CMK (cell line): ENCODE data around the gene WSCD2.

Source experiments
- DNase-seq: peaks from one replicate; pipeline ENCODE4 v3.0.0-alpha.2; 2010; ENCODE audit warnings: low read depth

Gene WSCD2

DNA sequence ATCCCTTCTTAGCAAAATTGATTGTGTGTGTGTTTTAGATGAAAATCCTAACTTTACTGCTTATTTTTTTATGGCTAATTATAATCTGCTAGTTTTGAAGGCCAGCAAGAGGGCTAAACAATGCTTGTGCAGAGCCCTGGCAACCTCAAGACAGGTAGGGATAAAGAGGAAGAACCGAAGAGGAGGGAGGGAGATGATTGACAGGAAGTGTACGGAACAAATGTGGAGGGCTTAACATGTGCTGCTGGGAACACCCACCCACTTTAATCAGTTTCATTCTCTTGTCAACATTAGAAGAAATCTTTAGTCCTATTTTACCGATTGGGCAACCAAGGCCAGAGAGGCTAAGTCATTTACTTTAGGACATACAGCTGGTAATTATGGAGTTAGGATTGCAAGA lies 1.4 kb upstream of the WSCD2 start:
- no peak for DNase-seq

- no peak for DNase-seq
These were observed 669 bp upstream of the WSCD2 start for GRCh38 chr12:108128221-108129016.

DNA sequence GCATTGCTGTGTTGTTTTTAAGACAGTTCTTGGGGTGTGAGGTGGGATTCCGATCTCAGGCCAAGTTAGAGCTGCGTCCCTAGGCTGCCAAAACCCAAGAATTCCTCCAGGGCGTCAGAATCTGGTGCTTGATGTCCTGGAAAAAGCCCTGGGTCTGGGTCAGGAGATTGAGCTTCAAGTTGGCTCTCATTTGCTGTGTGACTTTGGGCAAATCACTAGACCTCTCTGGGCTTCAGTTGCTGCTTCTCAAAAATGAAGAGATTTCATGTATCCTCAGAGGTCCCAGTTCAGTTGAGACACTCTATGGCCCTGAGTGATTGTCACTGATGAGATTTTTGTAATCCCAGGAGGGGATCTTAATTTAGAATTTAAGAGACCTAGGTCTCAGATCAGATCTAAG lies 1.9 kb downstream of the WSCD2 start:
- DNase-seq = no peak

- no peak for DNase-seq
These were observed 2.6 kb downstream of the WSCD2 start for GRCh38 chr12:108131657-108132126.

GRCh38 chr12:108133482-108133881 lies 4.4 kb downstream of the WSCD2 start:
- no peak for DNase-seq

- no peak for DNase-seq
These were observed 5.7 kb downstream of the WSCD2 start for GRCh38 chr12:108134744-108135143.

DNA sequence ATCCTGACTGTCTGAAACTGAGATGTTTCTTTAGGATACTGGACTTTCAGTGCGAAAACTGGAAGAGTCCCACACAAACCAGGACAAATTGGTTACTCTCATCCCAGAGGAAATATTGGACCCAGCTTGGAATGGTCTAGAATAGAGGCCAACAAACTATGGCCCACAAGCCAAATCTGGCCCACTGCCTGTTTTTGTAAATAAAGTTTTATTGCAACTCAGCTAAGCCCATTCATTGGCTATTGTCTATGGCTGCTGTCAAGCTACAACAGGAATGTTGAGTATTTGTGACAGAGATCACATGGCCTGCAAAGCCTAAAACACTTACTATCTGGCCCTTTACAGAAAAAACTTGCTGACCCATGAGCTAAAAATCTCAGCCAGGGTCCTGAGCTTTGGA lies 6.5 kb downstream of the WSCD2 start:
- DNase-seq = no peak

GRCh38 chr12:108136697-108137096 lies 7.6 kb downstream of the WSCD2 start:
- DNase-seq = no peak

DNA sequence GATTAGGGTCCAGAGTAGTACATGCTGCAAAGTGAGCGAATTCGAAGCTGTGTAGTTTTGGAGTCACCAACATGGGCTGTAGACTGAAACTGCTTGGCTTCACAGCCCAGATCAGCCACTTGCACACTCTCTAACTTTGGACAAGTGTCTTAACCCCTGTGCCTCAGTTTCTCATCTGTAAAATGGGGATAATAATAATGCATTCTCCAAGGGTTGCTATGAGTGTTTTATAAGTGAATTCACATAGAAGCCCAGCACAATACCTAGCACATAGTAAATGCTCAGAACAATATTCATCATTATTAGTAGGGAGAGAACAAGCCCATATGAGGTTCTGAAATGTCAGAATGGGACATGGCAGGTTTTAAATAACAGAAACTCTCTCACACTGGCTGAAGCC lies 10.4 kb downstream of the WSCD2 start:
- DNase-seq = no peak

- no peak for DNase-seq
These were observed 11.4 kb downstream of the WSCD2 start for GRCh38 chr12:108140501-108140900.

GRCh38 chr12:108141600-108142130 lies 12.6 kb downstream of the WSCD2 start:
- DNase-seq = no peak

DNA sequence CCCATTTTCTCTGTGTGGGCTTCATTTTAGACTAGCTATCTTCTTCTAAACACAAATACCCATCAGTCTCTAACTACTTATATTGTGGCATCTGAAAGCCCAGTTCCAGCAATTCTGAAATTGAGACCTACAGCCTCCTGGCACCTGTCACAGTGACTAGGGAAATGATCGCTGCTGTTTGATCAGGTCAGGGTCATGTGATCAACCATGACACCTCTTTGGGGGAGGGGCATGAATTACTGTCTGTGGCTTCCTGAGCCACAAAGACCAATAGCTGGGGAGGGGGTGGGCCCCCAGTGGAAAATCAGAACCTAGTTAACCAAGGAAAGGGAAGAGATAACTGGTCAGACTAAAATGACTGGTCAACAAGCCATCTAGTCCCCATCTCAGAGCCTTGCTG lies 14.1 kb downstream of the WSCD2 start:
- DNase-seq = no peak

GRCh38 chr12:108144080-108144479 lies 15.0 kb downstream of the WSCD2 start:
- no peak for DNase-seq

GRCh38 chr12:108145011-108145410 lies 15.9 kb downstream of the WSCD2 start:
- no peak for DNase-seq

- DNase-seq = no peak
These were observed 17.2 kb downstream of the WSCD2 start for GRCh38 chr12:108146035-108146893.

DNA sequence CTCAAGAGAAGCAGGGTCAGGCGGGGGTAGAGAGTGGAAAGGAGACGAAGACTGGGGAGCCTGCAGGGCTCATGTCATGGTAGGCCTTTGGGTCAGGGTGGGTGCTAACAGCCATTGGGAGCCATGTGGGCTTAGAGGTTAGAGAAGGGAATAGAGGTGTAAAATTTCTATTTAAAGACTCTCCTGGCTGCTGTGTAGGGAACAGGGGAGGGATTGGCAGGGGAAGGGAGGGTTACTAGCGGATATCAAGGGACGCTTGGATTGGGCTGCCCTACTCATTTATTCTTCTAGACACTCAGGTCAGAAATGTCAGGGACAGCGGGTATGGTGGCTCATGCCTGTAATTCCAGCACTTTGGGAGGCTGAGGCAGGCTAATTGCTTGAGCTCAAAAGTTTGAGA lies 18.2 kb downstream of the WSCD2 start:
- DNase-seq = no peak

DNA sequence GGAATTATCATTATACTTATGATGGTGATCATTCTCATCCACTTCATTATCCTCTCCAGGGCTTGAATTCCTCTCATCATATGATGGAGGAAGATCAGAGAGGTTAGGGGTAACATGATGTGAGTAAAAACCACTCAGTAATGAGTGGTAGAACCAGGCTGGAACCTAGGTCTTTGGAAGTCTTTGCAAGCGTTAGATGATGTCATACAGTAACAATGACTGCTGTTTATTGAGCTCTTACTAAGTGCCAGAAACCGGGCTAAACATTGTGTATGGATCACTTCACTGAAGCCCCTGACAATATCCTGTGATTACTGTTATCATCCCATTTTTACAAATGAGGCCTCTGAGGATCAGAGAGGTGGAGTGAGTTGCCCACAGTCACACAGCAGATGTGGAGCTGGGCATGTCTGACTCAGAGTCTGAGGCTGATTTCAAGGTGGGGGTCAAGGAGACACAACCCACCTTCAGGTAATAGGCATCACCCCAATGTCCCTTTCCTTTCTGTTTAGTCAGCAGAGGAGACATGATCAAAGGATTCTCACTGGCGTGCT lies 19.5 kb downstream of the WSCD2 start:
- no peak for DNase-seq

GRCh38 chr12:108150436-108150835 lies 21.3 kb downstream of the WSCD2 start:
- DNase-seq = no peak

GRCh38 chr12:108151533-108152169 lies 22.6 kb downstream of the WSCD2 start:
- DNase-seq = no peak

GRCh38 chr12:108152170-108152538 lies 23.1 kb downstream of the WSCD2 start:
- DNase-seq = no peak

DNA sequence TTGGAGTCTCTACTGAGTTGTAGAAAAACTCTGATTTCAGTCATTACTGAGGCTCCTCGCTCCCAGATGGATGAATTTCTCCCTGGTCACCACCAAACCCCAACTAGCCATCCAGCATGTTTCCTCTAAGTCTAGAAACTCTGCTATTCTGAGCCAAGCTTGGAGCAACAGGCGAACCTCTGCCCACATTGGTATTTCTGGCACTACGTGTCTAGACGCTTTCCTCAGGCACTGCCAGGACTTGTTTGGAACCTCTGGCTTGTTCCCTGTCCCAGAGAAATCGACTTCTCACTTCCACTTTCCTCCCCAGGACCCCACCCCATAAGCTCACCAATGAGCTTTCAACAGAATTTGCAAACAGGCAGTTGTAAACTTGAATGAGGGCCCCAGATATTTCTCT lies 27.6 kb downstream of the WSCD2 start:
- DNase-seq = no peak

DNA sequence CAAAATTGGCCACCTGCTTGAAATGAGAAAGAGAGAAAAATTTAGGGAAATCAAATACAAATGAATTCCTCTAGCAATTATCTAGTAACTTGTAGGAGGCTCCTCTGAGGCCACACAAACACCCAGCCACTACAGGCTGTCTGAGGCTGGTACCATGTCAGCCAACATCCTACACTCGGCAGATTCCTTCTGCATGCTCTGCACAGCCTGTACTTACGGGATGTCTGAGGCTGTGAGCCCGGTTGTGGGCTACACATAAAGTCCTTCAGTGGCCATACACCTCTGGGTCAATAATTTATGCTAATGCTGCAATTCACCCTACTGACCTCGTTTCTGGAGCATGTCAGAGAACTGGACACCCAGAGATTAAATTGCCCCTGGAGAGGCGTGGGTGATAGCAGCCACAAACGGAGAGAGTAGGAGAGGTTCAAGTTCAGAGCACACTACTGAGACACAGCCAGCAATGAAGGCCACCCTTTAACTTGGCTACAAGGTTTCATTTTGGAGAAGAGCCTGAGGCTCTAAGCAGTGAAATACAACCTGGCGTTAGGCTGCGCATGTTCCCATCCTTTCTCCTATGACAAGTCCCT lies 28.9 kb downstream of the WSCD2 start:
- no peak for DNase-seq
